ENCODE results near the gene COL4A1.

COL4A1 gene

DNA sequence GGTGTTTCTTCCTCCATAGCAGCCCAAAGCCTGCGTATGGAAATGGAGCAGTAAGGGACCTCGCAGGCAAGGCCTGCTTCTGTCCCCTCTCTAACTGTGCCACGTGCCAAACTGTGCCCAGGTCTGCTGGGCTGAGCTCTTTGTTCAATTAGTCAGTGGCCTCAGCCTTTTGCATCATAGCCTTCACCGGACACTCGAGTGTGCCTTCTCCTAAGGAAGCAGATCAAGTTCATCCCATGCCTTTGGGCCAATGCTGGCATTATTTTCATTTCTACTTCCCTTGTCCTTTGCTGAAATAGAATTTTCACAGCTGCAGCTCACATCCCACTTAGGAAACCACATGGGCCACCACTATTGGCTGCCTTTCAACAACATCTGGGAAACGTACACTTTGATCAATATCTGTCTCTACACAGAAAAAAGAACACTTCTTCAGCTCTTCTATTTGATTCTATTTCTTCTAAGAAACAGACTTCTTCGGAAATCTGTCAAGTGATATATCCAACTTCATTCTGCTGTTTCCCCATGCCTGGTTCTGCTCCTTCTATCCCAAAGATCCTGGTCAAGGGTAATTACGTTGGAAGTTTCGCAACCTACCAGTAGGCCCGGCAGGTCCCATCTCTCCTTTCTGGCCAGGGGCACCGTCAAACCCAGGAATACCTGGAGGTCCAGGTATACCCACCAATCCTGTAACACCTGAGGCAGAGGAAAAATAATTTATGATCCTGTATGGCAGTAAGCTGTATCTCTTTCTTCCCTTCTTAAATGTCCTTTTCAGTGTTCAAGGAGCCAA, 143.9 kb downstream of the COL4A1 start:
- no peak for DNase-seq (ENCODE audit: low read depth)

DNA sequence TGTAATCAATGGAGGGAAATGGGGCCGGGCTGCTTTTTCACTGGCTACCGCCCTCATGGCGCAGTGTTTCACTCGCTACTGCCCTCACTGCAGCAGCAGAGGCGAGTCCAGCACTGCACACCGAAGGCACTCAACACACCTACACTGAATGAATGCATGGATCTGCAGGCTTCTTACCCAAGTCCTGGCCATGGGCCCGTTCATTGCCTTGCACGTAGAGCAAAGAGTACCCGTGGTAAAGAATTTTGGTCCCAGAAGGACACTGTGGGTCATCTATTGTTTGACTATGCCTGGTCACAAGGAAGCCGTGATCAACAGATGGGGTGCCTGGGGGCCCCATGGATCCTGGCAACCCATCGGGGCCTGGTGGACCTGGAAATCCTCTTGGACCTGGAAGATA, 144.9 kb downstream of the COL4A1 start:
- DNase-seq (ENCODE audit: low read depth), result no peak

DNA sequence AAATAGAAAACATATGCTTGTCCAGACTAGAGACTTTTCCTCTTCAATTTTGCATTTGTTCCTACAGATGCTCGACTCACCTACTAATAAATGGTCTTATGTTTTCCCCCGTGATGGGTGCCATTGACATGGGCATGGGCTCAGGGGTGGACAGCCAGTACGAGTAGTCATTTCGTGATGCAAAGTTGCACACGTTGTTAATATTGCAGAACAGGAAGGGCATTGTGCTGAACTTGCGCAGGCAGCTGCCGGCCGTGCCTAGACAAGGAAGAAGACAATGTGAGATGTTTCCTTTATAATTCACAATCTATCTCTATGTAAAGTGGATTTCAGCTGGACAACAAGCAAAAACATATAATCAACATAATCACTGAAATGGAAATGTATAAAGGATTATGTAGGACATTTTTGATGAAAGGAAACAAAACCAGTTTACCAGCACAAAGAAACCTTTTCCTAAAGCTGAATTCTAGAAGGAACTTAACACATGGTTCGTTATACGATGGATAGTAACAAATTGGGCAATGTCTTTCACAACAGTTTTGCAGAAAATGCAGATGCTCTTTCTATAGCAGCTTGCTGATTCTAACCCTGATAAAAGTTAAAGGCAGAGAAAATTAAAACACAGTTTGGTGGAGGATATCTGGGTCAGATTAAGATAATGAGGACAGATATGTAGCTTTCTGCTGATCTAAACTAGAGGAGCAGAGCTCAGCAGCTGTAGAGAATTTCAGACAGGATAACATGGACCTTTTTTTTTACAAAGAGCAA, 145.7 kb downstream of the COL4A1 start:
- DNase-seq (ENCODE audit: low read depth), result no peak

DNA sequence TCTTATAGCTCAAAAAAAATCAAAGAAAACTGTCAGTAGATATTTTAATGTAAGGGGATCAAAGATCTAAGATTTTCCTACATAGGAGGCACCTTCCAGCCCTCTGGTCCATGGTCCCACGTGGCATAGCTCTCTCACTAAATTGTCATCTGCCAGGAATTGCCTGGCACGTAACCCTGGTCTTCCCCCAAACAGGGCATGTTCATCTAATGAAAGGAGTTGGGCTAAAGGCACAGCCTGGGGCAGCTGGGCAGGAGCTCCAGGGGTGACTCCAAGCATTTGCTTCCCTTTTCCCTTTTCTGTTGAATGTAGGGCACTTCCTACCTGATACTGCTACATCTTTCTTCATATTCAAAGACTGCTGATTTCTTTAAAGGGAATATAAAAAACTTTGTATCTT, 148.7 kb downstream of the COL4A1 start:
- no peak for DNase-seq (ENCODE audit: low read depth)

DNA sequence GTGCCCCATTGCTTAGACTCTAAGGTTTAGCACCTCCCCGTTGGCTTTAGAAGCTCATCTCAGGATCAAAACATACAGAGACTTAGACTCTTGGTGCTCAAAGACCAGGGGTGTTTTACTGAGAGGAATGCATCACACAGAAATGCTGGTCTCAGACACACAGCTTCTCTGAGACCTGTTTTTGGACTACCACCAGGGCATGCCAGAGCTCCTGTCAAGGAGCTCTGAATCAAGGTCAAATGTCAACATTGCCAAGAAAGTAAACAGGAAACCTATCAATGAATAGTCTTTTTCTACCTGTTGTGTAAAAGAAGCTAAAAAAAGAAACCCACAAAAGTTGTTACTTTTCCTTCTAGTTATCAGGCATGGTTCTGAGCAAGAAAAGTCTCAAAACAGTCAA, 149.2 kb downstream of the COL4A1 start:
- DNase-seq (ENCODE audit: low read depth), result no peak

DNA sequence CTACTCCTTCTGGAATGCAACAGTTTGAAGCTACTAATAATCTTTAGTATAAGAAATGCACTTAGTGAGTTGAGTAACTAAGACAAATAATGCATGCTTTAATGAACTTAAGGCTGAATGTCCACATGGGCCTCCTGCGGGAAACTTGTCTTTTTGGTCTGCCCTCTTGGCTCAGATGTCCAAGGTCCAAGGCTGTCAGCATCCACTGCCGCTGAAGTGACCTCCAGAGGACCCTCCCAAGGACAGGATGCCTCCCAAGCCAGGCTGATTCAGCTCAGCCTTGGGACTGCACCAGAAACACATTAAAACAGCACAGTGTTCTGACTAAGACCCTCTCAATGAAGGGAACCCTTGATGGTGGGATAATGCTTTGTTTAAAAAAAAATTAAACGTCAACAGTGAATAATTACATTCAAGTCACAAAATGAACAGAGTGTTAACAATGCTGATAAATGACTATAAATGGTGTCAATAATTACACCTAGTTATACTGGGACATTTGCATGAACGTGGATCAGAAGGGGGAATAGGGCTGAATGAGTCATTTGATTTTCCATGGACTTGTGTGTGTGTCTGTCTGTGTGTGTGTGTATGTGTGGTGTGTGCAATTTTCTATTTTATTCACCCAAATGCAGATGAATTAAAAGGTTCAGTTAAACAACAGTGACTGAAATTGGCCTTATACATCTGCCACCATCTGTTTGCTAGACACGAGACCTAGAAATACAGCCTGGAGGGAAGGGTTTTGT, 150.5 kb downstream of the COL4A1 start:
- no peak for DNase-seq (ENCODE audit: low read depth)

DNA sequence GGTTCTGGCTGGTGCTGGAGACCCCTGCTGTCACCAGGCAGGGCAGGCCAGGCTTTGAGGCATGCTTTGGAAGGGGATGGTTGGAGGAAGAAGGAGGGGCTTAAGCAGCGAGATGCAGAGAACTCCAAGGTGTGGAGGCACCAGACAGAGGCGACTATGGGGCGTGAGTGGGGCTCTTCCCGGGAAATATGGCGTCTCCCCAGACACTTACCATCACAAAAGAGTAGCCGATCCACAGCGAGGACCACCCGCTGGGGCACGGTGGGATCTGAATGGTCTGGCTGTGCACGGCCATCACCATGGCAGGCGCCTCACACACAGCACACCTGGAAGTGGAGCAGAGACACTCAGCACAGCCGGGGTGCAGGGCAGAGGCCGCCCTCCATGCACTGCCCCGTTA, 151.9 kb downstream of the COL4A1 start:
- DNase-seq (ENCODE audit: low read depth), result no peak

DNA sequence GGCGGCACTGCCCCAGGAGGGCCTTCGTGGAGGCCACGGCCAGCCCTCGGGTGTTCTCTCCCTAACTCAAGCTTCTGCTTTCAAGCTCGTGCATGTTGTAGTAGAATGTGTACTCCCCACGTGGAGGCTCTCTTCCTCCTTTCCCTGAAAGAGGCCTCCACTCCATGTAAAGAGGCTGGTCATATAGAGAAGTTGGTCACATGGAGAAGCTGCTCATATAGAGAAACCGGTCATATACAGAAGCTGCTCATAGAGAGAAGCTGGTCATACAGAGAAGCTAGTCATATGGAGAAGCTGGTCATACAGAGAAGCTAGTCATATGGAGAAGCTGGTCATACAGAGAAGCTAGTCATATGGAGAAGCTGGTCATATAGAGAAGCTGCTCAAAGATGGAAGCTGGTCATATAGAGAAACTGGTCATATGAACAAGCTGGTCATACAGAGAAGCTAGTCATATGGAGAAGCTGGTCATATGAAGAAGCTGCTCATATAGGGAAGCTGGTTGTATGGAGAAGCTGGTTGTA, 152.5 kb downstream of the COL4A1 start:
- DNase-seq (ENCODE audit: low read depth), result no peak

DNA sequence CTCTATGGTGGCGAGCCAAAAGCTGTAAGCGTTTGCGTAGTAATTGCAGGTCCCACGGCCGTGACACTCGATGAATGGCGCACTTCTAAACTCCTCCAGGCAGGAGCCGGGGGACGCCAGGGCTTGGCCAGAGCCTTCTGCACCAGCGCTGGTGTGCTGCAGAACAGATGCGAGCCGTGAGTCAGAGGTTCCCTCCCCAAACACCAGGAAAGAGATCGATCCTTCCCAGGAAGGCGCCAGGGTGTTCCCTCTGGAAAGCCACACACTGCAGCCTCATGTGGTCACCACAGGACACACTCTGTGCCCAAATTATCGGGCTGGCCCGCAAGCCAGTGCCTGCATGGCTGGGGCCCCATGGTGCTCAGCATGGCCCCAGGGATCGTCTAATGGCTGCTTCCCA, 154.6 kb downstream of the COL4A1 start:
- no peak for DNase-seq (ENCODE audit: low read depth)

DNA sequence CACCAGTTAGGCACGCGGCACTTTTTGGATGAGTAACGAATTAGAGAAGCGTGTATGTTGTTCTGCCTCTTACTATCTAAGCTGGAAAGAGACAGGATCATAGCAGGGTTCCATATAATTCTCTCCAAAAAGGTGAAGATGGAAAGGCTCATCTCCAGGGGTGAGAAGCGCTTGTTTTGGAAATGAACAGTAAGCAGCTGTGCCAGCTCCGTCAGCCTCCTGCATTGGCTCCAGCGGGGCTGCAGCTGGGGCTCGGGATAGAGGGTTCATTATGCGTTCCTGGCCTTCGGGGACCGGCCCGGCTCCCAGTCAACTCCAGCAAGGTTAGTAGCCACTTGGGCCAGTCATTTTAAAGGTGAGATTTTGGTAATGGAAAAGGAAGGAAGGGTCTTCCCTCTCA, 155.5 kb downstream of the COL4A1 start:
- DNase-seq (ENCODE audit: low read depth), result no peak

DNA sequence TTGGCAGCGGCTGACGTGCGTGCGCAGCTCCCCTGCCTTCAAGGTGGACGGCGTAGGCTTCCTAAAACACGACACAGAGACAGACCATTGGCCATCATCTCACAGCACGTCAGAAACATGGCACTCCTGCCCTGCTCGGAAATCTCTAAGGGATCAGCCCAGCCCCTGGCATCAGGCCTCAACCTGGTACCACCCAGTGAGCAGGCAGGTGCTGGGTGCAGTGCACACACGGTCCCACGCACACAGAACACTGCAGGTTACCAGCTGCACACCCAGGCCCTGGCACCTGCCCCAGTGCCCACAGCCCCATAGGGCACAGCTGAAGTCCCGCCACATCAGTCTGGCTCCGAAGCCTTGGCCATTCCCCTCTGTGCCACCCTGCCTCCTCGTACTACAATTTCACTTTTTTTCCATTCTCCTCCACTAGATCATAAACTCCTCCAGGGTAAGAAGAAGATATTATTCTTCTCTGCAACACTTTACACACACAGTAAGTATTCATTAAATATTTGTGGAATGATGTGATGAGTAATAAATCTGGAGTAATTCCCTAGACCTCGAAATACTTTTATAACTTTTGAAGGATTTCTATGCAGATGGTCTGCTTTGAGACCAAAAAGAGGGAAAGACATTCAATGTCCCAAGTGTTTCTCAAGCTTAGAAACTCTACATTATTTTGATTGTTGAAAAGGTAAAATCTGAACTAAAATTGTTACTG, 156.4 kb downstream of the COL4A1 start:
- no peak for DNase-seq (ENCODE audit: low read depth)

DNA sequence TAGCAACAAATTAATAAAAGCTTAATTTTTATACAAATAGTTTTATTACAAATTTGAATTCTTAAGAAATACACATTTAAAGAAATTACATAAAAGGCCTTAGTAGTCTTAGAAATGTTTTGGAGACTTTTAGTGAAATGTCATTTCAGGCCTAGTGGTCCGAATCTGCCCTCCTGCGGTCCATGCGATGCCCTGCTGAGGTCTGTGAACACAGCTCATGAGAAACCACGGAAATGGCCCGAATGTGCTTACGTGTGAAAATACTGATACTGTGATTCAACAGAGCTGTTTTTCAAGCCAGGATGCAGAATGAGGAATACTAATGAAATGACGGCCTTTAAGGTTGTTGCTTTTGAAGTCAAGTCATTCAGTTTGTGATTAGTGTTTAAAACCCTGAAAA, 157.9 kb downstream of the COL4A1 start:
- no peak for DNase-seq (ENCODE audit: low read depth)

DNA sequence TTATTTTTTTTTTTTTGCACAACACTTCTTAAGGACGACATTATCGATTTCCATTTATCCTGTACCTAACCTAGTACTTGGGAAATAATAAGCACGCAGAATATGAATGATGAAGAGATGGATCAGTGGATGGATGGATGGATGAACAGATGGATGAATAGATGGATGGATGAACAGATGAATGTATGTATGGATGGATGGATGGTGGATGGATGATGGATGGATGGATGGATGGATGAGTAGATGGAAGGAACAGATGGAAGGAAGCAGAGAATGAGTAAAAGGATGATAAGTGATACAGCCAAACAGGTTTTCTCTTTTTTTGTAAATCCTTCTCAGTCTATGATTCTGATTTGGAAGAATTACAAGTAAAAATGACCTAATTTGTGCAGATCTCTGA, 166.9 kb downstream of the COL4A1 start:
- no peak for DNase-seq (ENCODE audit: low read depth)

DNA sequence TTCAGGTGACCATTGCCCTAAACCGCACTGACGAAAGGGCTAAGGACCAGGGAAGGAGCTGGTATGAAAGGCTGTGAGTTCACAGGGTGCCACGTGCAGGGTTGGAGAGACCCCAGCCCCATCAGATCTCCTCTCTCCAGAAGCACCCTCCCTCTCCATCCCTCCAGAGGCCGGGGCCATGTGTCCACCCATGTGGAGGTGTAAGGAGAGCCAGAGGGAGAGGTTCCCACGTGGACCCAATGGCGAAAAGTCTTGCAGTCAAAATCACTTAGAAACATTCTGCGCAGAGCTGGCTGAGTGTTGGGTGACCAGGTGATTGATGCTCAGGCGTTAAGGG, 168.3 kb downstream of the COL4A1 start:
- no peak for DNase-seq (ENCODE audit: low read depth)

DNA sequence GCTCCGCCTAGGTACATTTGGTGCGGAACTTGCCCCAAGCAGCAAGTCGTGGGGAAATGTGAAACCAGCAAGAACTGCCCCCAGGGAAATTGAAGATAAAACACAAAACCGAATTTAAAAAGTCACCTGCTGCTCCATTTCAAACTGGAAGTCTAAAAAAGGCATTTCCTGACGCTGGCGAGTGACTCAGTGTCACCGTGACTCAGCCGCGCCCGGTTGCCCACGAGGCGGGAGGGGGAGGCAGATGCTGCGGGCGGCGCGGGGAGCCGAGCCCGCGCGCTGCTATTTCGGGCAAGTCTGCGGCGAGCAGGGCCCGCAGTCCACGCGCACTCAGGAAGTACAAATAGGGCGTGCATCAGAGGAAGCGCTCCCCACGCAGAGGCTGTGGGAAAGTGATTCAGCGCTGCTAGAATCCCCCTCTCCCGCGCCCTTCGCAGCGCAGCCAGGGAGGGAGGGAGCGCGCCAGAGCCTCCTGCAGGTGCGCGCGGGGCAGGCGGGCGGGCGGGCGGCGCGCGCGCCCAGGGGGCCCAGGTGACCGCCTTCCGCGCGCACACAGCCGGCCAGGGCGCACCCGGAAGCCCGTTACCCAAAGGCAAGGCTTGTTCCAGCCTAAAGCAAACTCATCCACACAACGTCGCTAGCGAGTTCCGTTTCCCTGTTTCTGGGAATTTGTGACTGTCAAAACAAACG, 168.8 kb downstream of the COL4A1 start:
- no peak for DNase-seq (ENCODE audit: low read depth)

DNA sequence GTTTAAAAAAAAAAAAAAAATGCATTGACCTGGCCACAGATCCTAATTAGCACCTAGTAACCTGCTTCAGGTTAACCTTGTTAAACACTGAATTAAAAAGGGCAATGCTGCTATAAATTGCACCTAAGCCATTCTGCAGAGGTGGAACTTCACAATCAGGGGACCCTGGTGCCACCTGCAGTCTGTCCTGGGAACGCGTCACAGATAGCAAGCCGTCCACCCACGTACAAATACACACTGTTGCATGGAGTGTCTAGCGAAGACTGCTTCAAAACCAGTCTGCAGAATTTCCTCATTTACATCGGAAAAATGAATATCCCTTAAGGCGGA, 169.3 kb downstream of the COL4A1 start:
- DNase-seq (ENCODE audit: low read depth), result no peak

DNA sequence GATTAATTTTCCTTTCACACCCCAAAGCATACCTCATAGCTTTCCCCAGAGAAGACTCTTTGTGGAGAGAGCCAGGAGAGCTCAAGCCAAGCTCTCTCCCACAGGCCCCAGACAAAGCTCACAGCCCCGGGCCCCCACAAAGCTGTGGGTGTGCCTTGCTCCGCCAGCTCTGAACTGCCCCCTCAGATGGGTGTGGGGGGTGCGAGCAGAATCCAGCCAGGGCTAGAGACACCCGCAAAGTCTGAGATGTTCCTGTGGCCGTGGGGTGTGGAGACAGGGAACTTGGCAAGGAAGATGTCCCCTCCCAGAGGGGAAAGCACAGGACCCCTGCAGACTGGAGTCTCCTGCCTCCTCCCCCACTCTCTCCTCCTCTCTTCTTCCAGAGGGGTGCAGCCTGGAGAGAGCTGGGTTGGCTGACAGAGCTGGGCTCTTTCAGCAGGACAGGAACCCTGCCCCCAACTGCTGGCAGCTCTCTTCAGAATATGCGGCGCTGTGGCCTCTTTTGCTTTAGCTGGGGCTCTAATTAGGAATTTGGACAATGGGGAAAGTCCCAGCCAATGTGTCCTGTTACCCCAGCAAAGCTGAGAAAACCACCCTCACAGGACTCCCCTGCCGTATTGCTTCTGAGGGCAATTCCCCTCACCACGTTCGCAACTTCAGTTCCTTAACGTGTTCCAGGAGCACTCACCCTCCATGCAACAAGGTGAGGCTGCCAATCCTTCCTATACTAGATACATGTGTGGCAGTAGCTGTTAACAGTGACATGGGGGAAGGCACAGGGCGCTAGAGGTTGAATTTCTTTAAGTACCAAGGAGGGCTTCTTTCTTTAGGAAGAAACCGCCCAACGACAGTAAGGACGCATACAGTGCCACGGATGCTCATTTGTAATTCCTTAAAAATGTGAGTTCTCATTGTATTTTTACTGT, 170.0 kb downstream of the COL4A1 start:
- DNase-seq (ENCODE audit: low read depth), result no peak

DNA sequence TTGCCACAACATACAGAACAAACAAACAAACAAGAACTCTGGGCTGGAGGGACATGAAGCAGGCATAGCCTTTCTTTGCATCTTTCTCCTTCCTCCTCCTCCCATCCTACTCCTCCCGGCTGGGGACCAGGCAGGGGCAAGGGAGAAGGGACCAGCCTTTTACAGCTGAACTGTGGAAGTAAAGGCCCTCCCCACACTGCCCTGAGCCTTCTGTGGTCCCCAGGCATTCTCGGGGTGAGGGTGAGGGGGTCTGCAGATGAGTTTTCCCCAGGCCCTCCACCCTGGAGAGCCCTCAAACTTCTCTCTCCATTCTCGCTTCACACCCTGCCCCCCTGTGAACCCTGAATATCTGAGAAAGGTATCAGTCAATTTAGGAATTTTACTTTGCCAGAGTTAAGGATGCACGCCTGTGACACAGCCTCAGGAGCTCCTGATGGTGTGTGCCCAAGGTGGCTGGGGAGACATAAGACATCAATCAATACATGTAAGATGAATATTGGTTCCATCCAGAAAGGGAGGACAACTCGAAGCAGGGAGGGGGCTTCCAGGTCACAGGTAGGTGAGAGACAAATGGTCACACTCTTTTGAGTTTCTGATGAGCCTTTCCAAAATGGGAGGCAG, 170.9 kb downstream of the COL4A1 start:
- no peak for DNase-seq (ENCODE audit: low read depth)

DNA sequence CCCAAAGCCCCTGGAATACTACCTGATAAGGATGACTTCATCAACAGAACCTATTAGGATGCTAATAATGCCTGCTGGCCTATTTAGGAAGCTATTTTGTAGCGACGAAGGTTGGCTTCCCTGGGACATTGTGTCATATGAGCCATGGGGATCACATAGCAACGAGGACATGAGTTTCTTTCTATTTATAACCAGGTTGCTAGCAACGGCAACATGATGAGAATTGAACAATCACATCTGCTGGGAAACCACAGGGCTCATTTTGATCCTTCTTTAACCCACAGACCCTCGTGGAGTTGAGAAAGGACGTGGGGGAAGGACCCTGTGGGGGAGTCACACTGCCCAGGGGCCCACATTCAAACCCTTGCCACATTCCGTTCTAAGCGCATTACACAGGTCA, 172.2 kb downstream of the COL4A1 start:
- DNase-seq (ENCODE audit: low read depth), result no peak
